ENCODE data around the gene CXCL11.
"Not testable (repeated sequence)": the region's sequence is repeated elsewhere in the genome, so short reads cannot be mapped to it uniquely, and the experiment has no call there.

Gene CXCL11

DNA sequence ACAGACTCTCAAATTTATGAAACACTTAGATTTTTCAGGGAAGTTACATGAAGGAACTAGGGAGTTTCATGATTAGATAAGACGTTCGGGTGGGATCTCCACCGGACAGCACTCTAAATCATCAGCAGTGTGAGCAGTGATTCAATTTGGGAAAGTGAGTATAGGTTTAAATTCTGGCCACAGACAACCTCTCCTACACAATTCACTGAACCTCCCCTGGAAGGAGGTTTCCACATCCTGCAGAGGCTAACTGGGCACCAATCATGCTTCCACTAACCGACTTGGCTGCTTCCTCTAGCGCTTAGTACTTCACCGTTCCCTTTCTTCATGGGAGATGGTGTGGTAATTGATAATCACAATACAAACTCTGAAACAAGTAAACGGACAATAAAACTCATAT is 34.2 kb downstream of the CXCL11 start:
- DNase-seq (ENCODE audit: low read depth in 2 of 2): no peak

DNA sequence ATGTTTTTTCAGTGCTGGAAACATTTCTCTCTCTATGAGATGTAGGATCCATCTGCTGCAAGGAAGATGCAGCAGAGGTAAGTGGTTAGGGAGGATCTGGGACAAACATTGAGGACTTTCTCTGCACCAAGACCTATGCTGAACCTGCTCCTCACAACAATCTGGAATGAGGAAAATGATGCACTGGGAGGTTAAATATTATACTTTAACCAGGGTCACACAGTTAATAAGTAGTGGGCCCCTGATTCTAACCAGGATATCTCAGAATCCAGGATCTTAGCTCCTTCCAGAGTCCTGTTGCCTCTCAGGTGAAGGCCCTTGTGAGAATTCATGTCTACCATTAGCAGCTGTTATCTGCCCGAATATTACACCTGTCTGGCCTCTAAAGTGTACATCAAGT is 35.6 kb downstream of the CXCL11 start:
- DNase-seq (ENCODE audit: low read depth in 2 of 2): no peak

DNA sequence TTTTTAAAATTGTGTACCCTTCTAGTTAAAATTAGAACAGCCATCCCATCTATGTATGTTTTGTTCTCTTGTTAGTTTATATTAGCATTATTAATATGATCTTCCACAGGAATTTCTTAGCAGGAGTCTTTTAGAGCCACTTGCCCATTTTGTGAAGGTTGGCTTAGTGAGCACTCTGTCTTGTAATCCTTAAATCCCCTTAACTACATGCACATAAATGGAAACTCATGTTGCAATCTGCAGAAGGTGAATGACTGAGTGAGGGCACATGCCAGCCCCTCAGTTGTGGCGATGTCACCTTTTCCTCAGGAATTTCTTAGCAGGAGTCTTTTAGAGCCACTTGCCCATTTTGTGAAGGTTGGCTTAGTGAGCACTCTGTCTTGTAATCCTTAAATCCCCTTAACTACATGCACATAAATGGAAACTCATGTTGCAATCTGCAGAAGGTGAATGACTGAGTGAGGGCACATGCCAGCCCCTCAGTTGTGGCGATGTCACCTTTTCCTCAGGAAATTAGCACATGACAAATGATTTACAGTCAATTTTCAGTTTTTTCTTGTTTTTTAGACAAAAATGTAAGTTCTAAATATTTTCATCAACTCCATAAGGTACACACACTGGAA is 37.2 kb downstream of the CXCL11 start:
- not testable (repeated sequence) for DNase-seq (ENCODE audit: low read depth in 2 of 2)

DNA sequence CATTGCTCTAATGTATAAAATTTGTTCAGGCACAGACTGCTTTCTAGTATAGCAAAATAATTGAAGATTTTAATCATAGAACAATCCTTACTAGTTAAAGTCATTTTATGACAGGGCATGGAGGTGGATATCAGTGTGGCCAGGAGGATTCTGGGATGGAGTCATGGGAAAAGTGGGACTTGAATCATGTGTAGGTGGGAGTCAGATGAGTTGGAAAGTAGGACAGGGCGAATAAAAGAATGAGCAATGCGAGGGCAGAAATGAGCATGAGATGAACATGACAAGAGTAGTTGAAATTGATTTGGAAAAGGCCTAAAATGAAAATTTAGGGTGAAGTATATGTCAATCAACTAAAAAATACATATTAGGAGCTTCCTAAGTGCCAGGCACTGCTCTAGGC is 37.9 kb downstream of the CXCL11 start:
- DNase-seq (ENCODE audit: low read depth in 2 of 2): no peak

DNA sequence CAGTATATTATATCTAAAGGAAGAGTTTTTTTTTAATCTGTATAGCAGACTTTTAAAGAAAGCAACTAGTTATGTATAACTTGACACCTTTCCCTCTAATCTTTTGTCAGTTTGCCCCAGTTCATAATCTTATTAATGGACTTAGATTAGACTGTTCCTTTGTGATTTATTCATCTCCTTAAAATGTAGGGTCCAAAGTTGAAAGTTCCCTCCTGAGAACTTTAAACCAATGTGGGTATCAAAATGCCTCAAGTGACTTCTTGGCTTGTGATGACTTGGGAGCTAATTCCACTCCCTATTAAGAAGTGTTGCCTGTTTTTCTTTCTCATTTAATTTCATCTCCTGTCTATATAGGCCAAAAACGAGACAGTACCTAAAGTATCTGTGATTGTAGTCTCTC is 38.8 kb downstream of the CXCL11 start:
- no peak for DNase-seq (ENCODE audit: low read depth in 2 of 2)

DNA sequence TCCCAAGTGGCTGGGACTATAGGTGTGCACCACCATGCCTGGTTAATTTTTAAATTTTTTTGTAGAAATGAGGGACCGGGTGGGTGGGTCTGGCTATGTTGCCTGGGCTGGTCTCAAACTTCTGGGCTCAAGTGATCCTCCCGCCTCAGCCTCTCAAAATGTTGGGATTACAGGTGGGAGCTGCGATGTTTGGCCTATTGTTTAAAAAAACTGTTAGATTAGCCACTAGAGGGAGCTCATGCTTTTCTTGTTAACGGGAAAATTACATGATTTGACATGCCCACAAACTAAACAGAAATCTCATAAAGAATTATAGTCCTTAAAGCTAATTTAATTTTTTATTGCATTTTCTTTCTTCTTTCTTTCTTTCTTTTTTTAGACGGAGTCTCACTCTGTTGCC is 40.1 kb downstream of the CXCL11 start:
- DNase-seq (ENCODE audit: low read depth in 2 of 2): peak in 1 of 2 experiments; percentile 19

DNA sequence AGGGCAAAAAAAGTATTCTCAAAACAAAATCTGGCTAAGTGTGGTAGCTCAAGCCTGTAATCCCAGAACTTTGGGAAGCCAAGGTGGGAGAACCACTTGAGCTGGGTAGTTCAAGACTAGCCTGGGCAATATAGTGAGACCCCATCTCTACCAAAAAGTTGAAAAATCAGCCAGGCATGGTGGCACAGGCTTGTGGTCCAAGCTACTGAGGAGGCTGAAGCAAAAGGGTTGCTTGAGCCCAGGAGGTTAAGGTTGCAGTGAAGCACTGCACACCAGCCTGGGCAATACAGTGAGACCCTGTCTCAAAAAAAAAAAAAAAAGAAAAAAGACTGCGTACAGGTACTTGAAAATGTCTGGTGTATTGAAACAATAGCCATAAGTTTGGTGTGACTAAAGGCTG is 43.4 kb downstream of the CXCL11 start:
- no peak for DNase-seq (ENCODE audit: low read depth in 2 of 2)

DNA sequence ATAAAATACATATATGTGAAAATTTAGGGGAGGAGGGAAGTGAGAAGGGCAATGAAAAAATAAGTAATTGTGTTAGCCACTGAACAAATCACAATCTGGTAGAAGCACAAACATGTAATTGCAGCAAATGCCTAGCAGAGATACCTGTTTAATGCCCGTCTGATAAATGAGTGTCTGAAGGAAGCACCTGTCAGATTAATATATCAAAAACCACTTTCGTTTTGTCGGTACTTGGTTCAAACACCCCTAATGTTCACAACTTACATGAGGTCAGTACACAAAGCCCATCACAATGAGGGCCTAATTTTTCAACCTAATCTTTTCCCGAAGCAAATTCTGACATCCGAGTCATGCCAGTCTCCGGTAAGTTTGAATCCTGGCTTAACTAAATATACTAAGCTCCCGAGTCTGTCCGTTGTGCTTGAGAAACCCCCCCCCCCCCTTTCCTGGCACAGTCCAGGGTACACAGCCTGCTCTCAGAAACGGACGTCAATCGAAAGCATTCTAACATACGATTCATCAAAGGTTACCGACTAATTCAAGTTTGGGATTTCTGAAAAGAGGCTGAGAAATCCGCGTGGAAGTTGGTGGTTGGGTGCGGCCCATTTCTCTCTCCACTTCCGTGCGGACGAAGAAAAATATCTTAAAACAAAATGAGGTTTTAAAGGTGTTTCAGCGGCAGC is 45.9 kb downstream of the CXCL11 start:
- DNase-seq (ENCODE audit: low read depth in 2 of 2): no peak

DNA sequence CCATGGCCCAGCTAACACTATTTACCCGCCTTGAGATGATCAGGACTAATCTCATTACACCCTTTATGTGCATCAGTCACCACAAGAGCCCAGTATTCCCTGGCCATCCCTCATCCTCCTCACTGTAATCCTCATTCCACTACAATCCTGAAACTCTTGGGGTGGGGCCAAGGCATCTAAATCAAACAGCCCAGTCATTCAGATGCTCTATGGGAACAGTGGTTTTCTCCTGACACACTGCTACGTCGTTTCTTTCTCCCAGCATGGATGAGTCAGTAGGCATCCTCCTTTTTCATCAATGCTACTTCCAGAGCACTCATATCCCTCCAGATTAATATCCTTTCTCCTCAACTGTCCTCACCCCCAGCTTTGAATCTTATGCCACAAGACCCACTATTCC is 50.8 kb downstream of the CXCL11 start:
- DNase-seq (ENCODE audit: low read depth in 2 of 2): peak; percentile 57 to 60
